DND-41 (cell line): ENCODE measurements around the gene RAPGEF1.
"Not testable (repeated sequence)": the region's sequence is repeated elsewhere in the genome, so short reads cannot be mapped to it uniquely, and the experiment has no call there.

Experiments used
- ATAC-seq: fragments of 200-7000 bp; cut with Tn5 transposase; 3 replicates; pipeline ENCODE4 v1.9.1; 2021; ENCODE audit warnings: low read depth; ENCODE audit not compliant: insufficient read depth
- DNase-seq: peaks from one replicate; pipeline ENCODE4 v3.0.0-alpha.2; 2020
- H2AFZ ChIP-seq: 2 replicates; pipeline ENCODE4 v1.6.0; 2012; ENCODE audit warnings: low read depth, low read length
- H3K27ac ChIP-seq: 2 replicates; pipeline ENCODE4 v1.5.1; 2012; ENCODE audit warnings: low read length, inconsistent platforms
- H3K27me3 ChIP-seq: fragments of 200-600 bp; sonication (generic); 2 replicates; pipeline ENCODE4 v1.6.0; 2012; ENCODE audit warnings: low read length, mild to moderate bottlenecking, inconsistent platforms; ENCODE audit not compliant: insufficient read depth, poor library complexity
- H3K36me3 ChIP-seq: 2 replicates; pipeline ENCODE4 v1.5.1; 2012; ENCODE audit warnings: low read length, inconsistent platforms; ENCODE audit not compliant: insufficient read depth
- H3K4me1 ChIP-seq: 2 replicates; pipeline ENCODE4 v1.5.1; 2012; ENCODE audit warnings: mild to moderate bottlenecking, low read length; ENCODE audit not compliant: insufficient read depth
- H3K4me2 ChIP-seq: 2 replicates; pipeline ENCODE4 v1.6.0; 2012; ENCODE audit warnings: mild to moderate bottlenecking, moderate library complexity, low read length, inconsistent platforms; ENCODE audit not compliant: insufficient read depth
- H3K4me3 ChIP-seq, 2 experiments: fragments of 200-600 bp in 1 of 2; shearing (Covaris generic) in 1 of 2; 2 replicates each; pipeline ENCODE4 v1.5.1; 2012 to 2016; ENCODE audit warnings: inconsistent platforms in 2 of 2, low read length in 2 of 2, mild to moderate bottlenecking in 2 of 2, low read depth in 1 of 2, moderate library complexity in 1 of 2
- H3K79me2 ChIP-seq: 2 replicates; pipeline ENCODE4 v1.6.0; 2012; ENCODE audit warnings: low read length, inconsistent platforms; ENCODE audit not compliant: insufficient read depth
- H3K9ac ChIP-seq: 2 replicates; pipeline ENCODE4 v1.6.0; 2012; ENCODE audit warnings: low read depth, mild to moderate bottlenecking, inconsistent platforms, low read length, moderate library complexity
- H3K9me3 ChIP-seq: 2 replicates; pipeline ENCODE4 v1.5.1; 2012; ENCODE audit warnings: low read length, moderate library complexity, mild to moderate bottlenecking, inconsistent platforms; ENCODE audit not compliant: insufficient read depth, severe bottlenecking
- H4K20me1 ChIP-seq: 2 replicates; pipeline ENCODE4 v1.6.0; 2012; ENCODE audit warnings: low read length; ENCODE audit not compliant: insufficient read depth
- CTCF ChIP-seq: IDR thresholded peaks from 2 replicates; pipeline ENCODE4 v1.5.1; 2012; ENCODE audit warnings: borderline replicate concordance, low read length, moderate library complexity, mild to moderate bottlenecking; ENCODE audit not compliant: poor library complexity, severe bottlenecking; ENCODE audit errors: extremely low read depth
- EZH2 ChIP-seq: IDR thresholded peaks from 3 replicates; pipeline ENCODE4 v1.6.1; 2012; ENCODE audit warnings: borderline replicate concordance, low read depth, mild to moderate bottlenecking, moderate library complexity, low read length, inconsistent platforms; ENCODE audit not compliant: severe bottlenecking

Gene RAPGEF1

GRCh38 chr9:131712151-131712716 lies 27.6 kb downstream of the RAPGEF1 start:
- Histone ChIP-seq H3K4me2 (no peak overlapping the region), H3K36me3 (no peaks in the 10 kb centered on the region), H3K27ac (no peak overlapping the region), H3K9ac (no peak overlapping the region), H4K20me1 (peaks cover 58% of the 10 kb centered on the region), H3K4me3 (no peak overlapping the region), H3K79me2 (peaks cover 47% of the 10 kb centered on the region), H3K9me3 (no peaks in the 10 kb centered on the region), H3K4me1 (no peaks in the 10 kb centered on the region), H2AFZ (no peak overlapping the region), H3K27me3 (no peaks in the 10 kb centered on the region)
- no peak for TF ChIP-seq CTCF
- no peak for TF ChIP-seq EZH2
- DNase-seq (no peak), ATAC-seq (no peak)

- no peaks in the 10 kb centered on the region for H3K36me3 ChIP-seq
- TF ChIP-seq EZH2, result no peak
- TF ChIP-seq CTCF, result no peak
- no peaks in the 10 kb centered on the region for H3K27me3 ChIP-seq
- H2AFZ ChIP-seq, result no peak overlapping the region
- peaks cover 51% of the 10 kb centered on the region for H4K20me1 ChIP-seq
- no peaks in the 10 kb centered on the region for H3K9me3 ChIP-seq
- no peak overlapping the region for H3K9ac ChIP-seq
- no peak overlapping the region for H3K4me3 ChIP-seq
- no peak overlapping the region for H3K4me2 ChIP-seq
- no peaks in the 10 kb centered on the region for H3K4me1 ChIP-seq
- DNase-seq (no peak), ATAC-seq (no peak)
- no peak overlapping the region for H3K27ac ChIP-seq
- H3K79me2 ChIP-seq, result peaks cover 48% of the 10 kb centered on the region
Measured at GRCh38 chr9:131709771-131710431, 30.0 kb downstream of the RAPGEF1 start.

GRCh38 chr9:131709010-131709770 lies 30.7 kb downstream of the RAPGEF1 start:
- not testable (repeated sequence) for H3K4me2 ChIP-seq, H3K4me3 ChIP-seq, H2AFZ ChIP-seq, H3K4me1 ChIP-seq, ATAC-seq, H3K9ac ChIP-seq, H3K27ac ChIP-seq, H3K9me3 ChIP-seq, H3K36me3 ChIP-seq, DNase-seq, H3K27me3 ChIP-seq
- peaks cover 52% of the 10 kb centered on the region for H4K20me1 ChIP-seq
- peaks cover 53% of the 10 kb centered on the region for H3K79me2 ChIP-seq

GRCh38 chr9:131708226-131709002 lies 31.5 kb downstream of the RAPGEF1 start:
- no peak for DNase-seq
- Histone ChIP-seq H4K20me1 (peaks cover 58% of the 10 kb centered on the region), H3K4me1 (no peaks in the 10 kb centered on the region), H3K36me3 (no peaks in the 10 kb centered on the region), H3K27ac (no peak overlapping the region), H3K4me2 (no peak overlapping the region), H3K79me2 (peaks cover 57% of the 10 kb centered on the region), H3K9me3 (no peaks in the 10 kb centered on the region), H2AFZ (no peak overlapping the region), H3K9ac (no peak overlapping the region), H3K4me3 (no peak overlapping the region), H3K27me3 (no peaks in the 10 kb centered on the region)
- no peak for ATAC-seq
- TF ChIP-seq CTCF (no peak), EZH2 (no peak)
